ENCODE results near the gene ACKR2. TPM values are rescaled to one million over a fixed set of nuclear protein-coding genes. Genes with fewer than 3 reads are reported as not detected.

ACKR2 gene
- total and polyA plus RNA-seq, 2 donors (not counting 3 experiments of a cell fraction or from before 2014, with no cell fraction given): 0.01 TPM; not detected in 1

GRCh38 chr3:42904076-42904475 is 94.8 kb downstream of the ACKR2 start:
- Histone ChIP-seq H3K27ac (ENCODE audit: insufficient read depth, low read depth, low read length) (no peak overlapping the region), H3K9ac (replicated peaks; ENCODE audit: extremely low read depth, insufficient read depth, low read length) (no peak overlapping the region), H3K79me2 (ENCODE audit: control insufficient read depth, insufficient read depth, low read length) (no peaks in the 10 kb centered on the region), H3K9me3 (replicated peaks; ENCODE audit: control insufficient read depth, insufficient read depth, low read length) (no peaks in the 10 kb centered on the region), H3K4me1 (ENCODE audit: control insufficient read depth, extremely low read depth, insufficient read depth, low read length) (no peaks in the 10 kb centered on the region), H4K20me1 (replicated peaks; ENCODE audit: control insufficient read depth, extremely low read depth, insufficient read depth, low read length) (no peaks in the 10 kb centered on the region), H2AFZ (ENCODE audit: low read depth, low read length) (no peak overlapping the region), H3K36me3 (ENCODE audit: control insufficient read depth in 2 of 2, extremely low read depth in 1 of 2, insufficient read depth in 2 of 2, low read length in 2 of 2) (no peaks in the 10 kb centered on the region), H3K27me3 (ENCODE audit: control insufficient read depth in 2 of 2, insufficient read depth in 2 of 2, low read length in 2 of 2) (peaks cover 14 to 18% of the 10 kb centered on the region in 2 experiments), H3K4me3 (replicated peaks in 1 of 3; ENCODE audit: insufficient read depth in 1 of 3, low read depth in 1 of 3, low read length in 3 of 3) (no peak overlapping the region), H3K4me2 (ENCODE audit: insufficient read depth, low read length) (no peak overlapping the region), H3K9me1 (replicated peaks; ENCODE audit: control insufficient read depth, extremely low read depth, insufficient read depth, low read length) (no peaks in the 10 kb centered on the region)
- dilution Hi-C loops (cut with MboI; ENCODE audit: extremely low pct_ligation_motif_present, low sequenced_read_pairs) (no loop called here), intact Hi-C loops (cut with micrococcal nuclease) (no loop called here)
- ChIA-PET CTCF (no interaction called here), POLR2A (no interaction called here)
- FAIRE-seq: no peak
- no TSS peak for BruUV-seq (replicated peaks)
- DNase-seq (ENCODE audit: low read depth, low spot score): no peak
- TF ChIP-seq CTCF (IDR thresholded peaks at IDR 0.05; ENCODE audit: extremely low read depth in 1 of 2, insufficient read depth in 1 of 2, low read depth in 1 of 2, low read length in 2 of 2) (no peak), POLR2AphosphoS5 (IDR thresholded peaks at IDR 0.05; ENCODE audit: insufficient read depth, low read depth, low read length) (no peak), EZH2 (IDR thresholded peaks at IDR 0.05; ENCODE audit: borderline replicate concordance, low read depth, low read length, severe bottlenecking) (no peak), JUN (IDR thresholded peaks at IDR 0.05; ENCODE audit: borderline replicate concordance, insufficient read depth, insufficient read length, low read depth) (no peak), GATA2 (IDR thresholded peaks at IDR 0.05; ENCODE audit: insufficient read depth, insufficient read length, low read depth, low read length) (no peak), FOS (IDR thresholded peaks at IDR 0.05; ENCODE audit: borderline replicate concordance, insufficient read depth, low read length) (no peak), POLR2A (IDR thresholded peaks at IDR 0.05; ENCODE audit: low read depth, low read length) (no peak), MYC (IDR thresholded peaks at IDR 0.05; ENCODE audit: low read depth, low read length) (no peak), MAX (IDR thresholded peaks at IDR 0.05; ENCODE audit: insufficient read depth, insufficient read length) (no peak)

Measured in endothelial cell of umbilical vein (primary cell).